BLaER1 treated with 17β-estradiol and CSF1 and Interleukin-3, amounts not matched to agents 10 nM and 100 nM (cell line): ENCODE measurements around the gene SLAMF9.

Experiments
- H3K27ac ChIP-seq, 11 experiments: shearing (Covaris generic); formaldehyde crosslinking; 2 replicates each; pipeline ENCODE4 v1.8.1; 2022
- H3K27me3 ChIP-seq, 11 experiments: shearing (Covaris generic); formaldehyde crosslinking; 2 replicates each; pipeline ENCODE4 v1.8.1; 2022
- H3K36me3 ChIP-seq, 11 experiments: shearing (Covaris generic); formaldehyde crosslinking; 2 replicates each; pipeline ENCODE4 v1.8.1; 2022
- H3K4me1 ChIP-seq, 10 experiments: shearing (Covaris generic); formaldehyde crosslinking; 2 replicates each; pipeline ENCODE4 v1.8.1; 2022
- H3K4me2 ChIP-seq, 11 experiments: shearing (Covaris generic); formaldehyde crosslinking; 2 replicates each; pipeline ENCODE4 v1.8.1; 2022
- H3K4me3 ChIP-seq, 10 experiments: shearing (Covaris generic); formaldehyde crosslinking; 2 replicates each; pipeline ENCODE4 v1.8.1; 2022
- H3K9ac ChIP-seq, 11 experiments: shearing (Covaris generic); formaldehyde crosslinking; 2 replicates each; pipeline ENCODE4 v1.8.1; 2022
- H3K9me3 ChIP-seq, 11 experiments: shearing (Covaris generic); formaldehyde crosslinking; replicated peaks in 1 of 11; 2 replicates each; pipeline ENCODE4 v1.8.1; 2022
- H4K20me1 ChIP-seq, 11 experiments: shearing (Covaris generic); formaldehyde crosslinking; 2 replicates each; pipeline ENCODE4 v1.8.1; 2022
- Cebpa-rat ChIP-seq, 11 experiments: shearing (Covaris generic); IDR thresholded peaks; 2 replicates each; pipeline ENCODE4 v1.8.1; 2022

The SLAMF9 gene

DNA sequence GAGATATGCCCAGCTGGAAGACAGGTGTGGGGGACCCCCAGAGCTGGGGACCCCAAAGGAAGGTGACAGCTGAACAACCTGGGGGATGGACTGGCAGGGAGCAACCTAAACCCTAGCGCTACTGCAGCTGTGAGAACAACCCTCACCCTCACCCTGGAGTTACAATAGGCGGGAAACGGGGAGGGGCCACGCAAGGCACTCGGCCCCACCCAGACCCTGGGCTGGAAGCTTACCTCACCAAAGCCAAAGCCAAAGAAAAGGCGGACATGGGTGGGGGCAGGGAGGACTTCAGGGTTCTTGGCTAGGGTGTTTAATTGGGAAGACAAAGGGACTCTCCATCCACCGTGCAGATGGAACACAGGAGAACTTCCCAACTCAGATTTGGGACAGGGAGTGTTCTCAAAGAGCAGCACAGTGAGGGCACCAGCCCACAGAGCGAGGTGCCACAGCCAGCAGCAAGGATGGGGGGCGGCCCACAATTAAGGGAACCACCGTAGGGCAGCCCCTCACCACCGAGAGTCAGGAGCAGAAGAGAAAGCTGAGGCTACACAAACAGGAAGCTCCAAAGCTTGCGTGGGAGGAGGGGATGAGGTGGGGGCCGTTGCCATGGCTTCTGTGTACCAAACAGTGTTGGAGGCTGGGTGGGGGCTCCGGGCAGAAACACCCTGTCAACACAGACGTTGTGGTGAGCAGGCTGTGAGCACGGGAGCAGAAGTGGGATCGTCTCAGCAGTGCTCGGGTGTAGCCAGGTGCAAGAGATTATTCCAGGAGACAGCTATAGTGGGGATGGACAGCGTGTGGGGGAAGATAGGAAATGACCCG lies 30.6 kb downstream of the SLAMF9 start:
- peaks cover 47 to 67% (median 61%) of the 10 kb centered on the region in 11 experiments for H4K20me1 ChIP-seq
- no peaks in the 10 kb centered on the region for H3K9me3 ChIP-seq
- H3K36me3 ChIP-seq: peaks cover 23 to 48% (median 40%) of the 10 kb centered on the region in 11 experiments
- peak overlapping the region; percentile 89 to 99 (median 97) for H3K9ac ChIP-seq
- H3K4me2 ChIP-seq: peak overlapping the region; percentile 83 to 99 (median 97)
- peak overlapping the region; percentile 90 to 99 (median 97) for H3K27ac ChIP-seq
- TF ChIP-seq Cebpa-rat (IDR thresholded peaks at IDR 0.05): no peak
- peak overlapping the region; percentile 83 to 100 (median 94) for H3K4me3 ChIP-seq
- no peaks in the 10 kb centered on the region for H3K27me3 ChIP-seq
- H3K4me1 ChIP-seq: peaks cover 59 to 68% (median 64%) of the 10 kb centered on the region in 10 experiments

DNA sequence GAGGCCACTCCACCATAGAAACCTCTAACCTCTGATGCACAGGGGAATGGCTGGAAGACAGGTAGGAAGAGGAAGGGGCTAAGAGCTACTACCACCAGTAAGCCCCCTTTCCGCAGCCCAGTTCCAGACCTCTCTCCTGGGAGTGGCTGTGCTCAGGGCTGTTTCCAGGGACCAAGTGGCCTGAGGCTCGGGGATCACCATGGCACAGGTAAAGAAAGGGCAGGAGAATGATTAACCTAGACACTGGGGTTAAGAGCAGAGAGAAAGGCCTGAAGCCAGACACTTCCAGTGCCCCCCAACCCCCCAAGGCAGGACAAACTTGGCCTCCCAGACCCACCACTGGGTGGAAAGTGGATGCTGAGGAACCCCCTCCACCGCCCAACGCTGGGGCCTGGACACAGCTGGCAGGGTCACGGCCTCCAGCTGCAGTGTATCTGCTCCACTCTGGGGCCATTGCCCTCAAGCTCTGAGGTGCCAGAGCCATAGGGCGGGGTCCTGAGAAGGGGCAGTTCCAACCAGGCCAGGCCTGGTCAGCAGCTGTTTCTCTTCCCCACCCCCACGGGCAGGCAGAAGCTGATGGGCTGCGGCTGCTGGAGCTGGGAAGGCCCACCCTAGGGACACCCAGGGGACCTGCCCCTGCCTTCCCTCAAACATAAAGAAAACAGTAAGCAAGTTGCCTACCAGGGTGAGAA lies 31.4 kb downstream of the SLAMF9 start:
- H4K20me1 ChIP-seq: peaks cover 50 to 75% (median 68%) of the 10 kb centered on the region in 11 experiments
- H3K27ac ChIP-seq: peak overlapping the region; percentile 90 to 99 (median 97)
- H3K4me1 ChIP-seq: peaks cover 63 to 76% (median 72%) of the 10 kb centered on the region in 10 experiments
- H3K9me3 ChIP-seq: no peaks in the 10 kb centered on the region
- H3K27me3 ChIP-seq: no peaks in the 10 kb centered on the region
- no peak for TF ChIP-seq Cebpa-rat (IDR thresholded peaks at IDR 0.05)
- H3K4me3 ChIP-seq: peak overlapping the region; percentile 83 to 100 (median 94)
- peak overlapping the region; percentile 89 to 99 (median 97) for H3K9ac ChIP-seq
- peaks cover 29 to 54% (median 43%) of the 10 kb centered on the region in 11 experiments for H3K36me3 ChIP-seq
- peak overlapping the region; percentile 83 to 99 (median 97) for H3K4me2 ChIP-seq

DNA sequence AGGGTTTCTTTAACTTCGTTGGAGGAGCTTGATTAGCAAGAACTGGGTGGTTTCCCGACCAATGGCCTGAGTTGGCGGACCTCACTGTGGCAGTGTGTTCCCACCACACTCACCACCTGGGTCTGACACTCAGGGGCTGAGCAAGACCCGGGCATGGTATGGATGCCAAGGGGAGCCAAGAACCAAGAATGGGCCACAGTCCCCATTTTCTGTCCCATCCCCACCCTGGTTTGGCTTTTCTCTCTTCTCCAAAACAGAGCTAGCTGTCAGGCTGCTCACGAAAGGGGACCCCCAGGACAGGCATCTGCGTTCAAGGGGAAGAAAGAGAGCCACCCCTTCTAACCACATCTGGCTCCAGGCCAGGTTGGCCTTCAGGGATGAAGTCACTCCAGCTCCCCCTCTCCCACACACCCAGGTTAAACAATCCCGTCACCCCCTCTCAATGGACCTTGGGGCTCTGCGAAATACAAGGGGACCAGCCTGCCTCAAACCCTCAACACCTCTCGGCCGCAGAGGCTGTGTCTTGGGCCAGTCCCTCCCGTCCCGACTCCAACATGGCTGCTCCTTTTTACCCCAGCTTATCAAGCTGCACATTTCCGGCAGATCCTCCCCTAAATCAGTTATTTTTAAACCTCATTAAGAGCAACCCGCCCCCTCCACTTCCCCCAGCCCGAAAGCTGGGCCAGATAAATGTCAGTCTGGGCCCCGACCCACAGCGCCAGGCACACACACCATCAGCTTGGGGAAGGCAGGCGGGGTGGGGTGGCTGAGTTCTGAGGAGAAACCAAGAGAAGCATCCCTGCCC lies 32.1 kb downstream of the SLAMF9 start:
- H3K27ac ChIP-seq: peak overlapping the region; percentile 90 to 99 (median 97); a peak in 20 of 22 replicates
- H3K36me3 ChIP-seq: peaks cover 36 to 62% (median 46%) of the 10 kb centered on the region in 11 experiments
- peak overlapping the region; percentile 83 to 99 (median 97) for H3K4me2 ChIP-seq
- H4K20me1 ChIP-seq: peaks cover 50 to 79% (median 71%) of the 10 kb centered on the region in 11 experiments
- no peaks in the 10 kb centered on the region for H3K9me3 ChIP-seq
- H3K9ac ChIP-seq: peak overlapping the region; percentile 89 to 99 (median 97); a peak in 21 of 22 replicates
- H3K27me3 ChIP-seq: no peaks in the 10 kb centered on the region
- peak overlapping the region; percentile 83 to 100 (median 94); a peak in 16 of 20 replicates for H3K4me3 ChIP-seq
- peaks cover 63 to 81% (median 76%) of the 10 kb centered on the region in 10 experiments for H3K4me1 ChIP-seq
- TF ChIP-seq Cebpa-rat (IDR thresholded peaks at IDR 0.05): no peak

DNA sequence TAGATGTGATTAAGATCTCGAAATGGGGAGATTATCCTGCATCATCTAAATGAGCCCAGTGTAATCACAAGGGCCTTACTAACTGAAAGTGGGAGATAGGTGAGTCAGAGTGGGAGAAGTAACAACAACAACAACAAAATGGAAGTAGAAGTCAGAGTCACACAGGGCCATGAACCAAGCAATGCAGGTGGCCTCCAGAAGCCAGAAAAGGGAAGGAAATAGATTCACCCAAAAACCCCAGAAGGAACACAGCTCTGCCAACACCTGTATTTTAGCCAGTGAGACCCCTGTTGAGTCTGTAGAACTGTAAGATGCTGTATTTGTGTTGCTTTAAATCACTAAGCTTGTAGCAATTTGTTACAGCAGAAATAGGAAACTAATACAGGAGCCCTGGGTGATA lies 32.8 kb downstream of the SLAMF9 start:
- peak overlapping the region in 4 of 10 experiments; percentile 87 to 100 (median 96); a peak in 6 of 20 replicates for H3K4me3 ChIP-seq
- H3K36me3 ChIP-seq: peaks cover 42 to 68% (median 53%) of the 10 kb centered on the region in 11 experiments
- no peaks in the 10 kb centered on the region for H3K9me3 ChIP-seq
- no peaks in the 10 kb centered on the region for H3K27me3 ChIP-seq
- H3K27ac ChIP-seq: peak overlapping the region in 10 of 11 experiments; percentile 90 to 99 (median 97); a peak in 19 of 22 replicates
- peaks cover 61 to 85% (median 76%) of the 10 kb centered on the region in 10 experiments for H3K4me1 ChIP-seq
- peak overlapping the region in 10 of 11 experiments; percentile 89 to 99 (median 96); a peak in 12 of 22 replicates for H3K9ac ChIP-seq
- peaks cover 51 to 84% (median 72%) of the 10 kb centered on the region in 11 experiments for H4K20me1 ChIP-seq
- TF ChIP-seq Cebpa-rat (IDR thresholded peaks at IDR 0.05): no peak
- H3K4me2 ChIP-seq: peak overlapping the region; percentile 83 to 99 (median 97)

DNA sequence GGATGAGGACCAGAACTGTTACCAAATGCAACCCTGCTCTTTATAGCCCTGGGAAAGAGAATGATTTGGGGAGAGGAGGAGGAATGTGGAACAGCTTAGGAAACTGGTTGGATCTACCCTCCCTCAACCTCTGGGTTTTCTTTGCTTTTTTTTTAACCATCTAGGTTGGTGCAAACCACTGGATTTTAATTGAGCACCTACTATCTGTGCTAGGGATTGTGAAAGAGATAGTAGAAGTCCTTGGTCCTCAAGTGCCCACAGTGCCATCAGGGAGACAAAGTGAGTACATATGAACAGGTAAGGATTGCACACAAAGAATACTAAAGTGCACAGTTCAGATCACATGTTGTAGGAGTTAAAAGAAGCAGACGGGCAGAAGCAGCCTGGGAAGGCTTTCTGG lies 33.4 kb downstream of the SLAMF9 start:
- H3K36me3 ChIP-seq: peaks cover 44 to 74% (median 54%) of the 10 kb centered on the region in 11 experiments
- TF ChIP-seq Cebpa-rat (IDR thresholded peaks at IDR 0.05): no peak
- no peaks in the 10 kb centered on the region for H3K27me3 ChIP-seq
- peaks cover 51 to 89% (median 74%) of the 10 kb centered on the region in 11 experiments for H4K20me1 ChIP-seq
- peaks cover 55 to 80% (median 70%) of the 10 kb centered on the region in 10 experiments for H3K4me1 ChIP-seq
- H3K4me2 ChIP-seq: peak overlapping the region; percentile 83 to 99 (median 97); a peak in 19 of 22 replicates
- H3K9me3 ChIP-seq: no peaks in the 10 kb centered on the region
- peak overlapping the region in 7 of 11 experiments; percentile 90 to 99 (median 97); a peak in 13 of 22 replicates for H3K27ac ChIP-seq
- no peak overlapping the region for H3K4me3 ChIP-seq
- H3K9ac ChIP-seq: no peak overlapping the region; a peak in 1 of 22 replicates

DNA sequence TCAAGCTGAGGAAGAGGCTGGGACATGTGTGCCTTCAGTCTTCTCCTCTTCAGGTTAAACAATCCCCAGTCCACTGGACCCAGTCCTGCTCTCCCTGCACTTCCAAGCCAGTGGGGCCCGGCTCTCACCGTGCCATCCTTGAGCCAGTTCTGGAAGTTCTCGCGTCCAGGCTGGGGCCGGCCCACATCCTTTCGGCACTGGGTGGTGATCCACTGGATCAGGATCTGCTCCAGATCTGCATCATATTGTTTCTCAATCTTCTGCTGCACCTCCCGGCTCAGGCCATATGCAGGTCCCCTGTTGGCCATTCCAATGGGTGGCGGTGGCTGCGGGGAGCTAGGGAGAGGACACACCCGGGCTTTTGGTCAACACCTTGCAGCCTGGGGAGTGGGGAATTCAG lies 33.8 kb downstream of the SLAMF9 start:
- Histone ChIP-seq H3K4me3 (no peak overlapping the region), H3K36me3 (peaks cover 44 to 79% (median 56%) of the 10 kb centered on the region in 11 experiments), H4K20me1 (peaks cover 51 to 93% (median 74%) of the 10 kb centered on the region in 11 experiments), H3K27me3 (no peaks in the 10 kb centered on the region), H3K9ac (peak overlapping the region in 1 of 11 experiments; percentile 18; a peak in 1 of 22 replicates), H3K9me3 (no peaks in the 10 kb centered on the region), H3K27ac (peak overlapping the region in 5 of 11 experiments; percentile 15 to 99 (median 96); a peak in 8 of 22 replicates), H3K4me2 (peak overlapping the region in 10 of 11 experiments; percentile 9 to 99 (median 93); a peak in 16 of 22 replicates), H3K4me1 (peaks cover 54 to 79% (median 69%) of the 10 kb centered on the region in 10 experiments)
- no peak for TF ChIP-seq Cebpa-rat (IDR thresholded peaks at IDR 0.05)

DNA sequence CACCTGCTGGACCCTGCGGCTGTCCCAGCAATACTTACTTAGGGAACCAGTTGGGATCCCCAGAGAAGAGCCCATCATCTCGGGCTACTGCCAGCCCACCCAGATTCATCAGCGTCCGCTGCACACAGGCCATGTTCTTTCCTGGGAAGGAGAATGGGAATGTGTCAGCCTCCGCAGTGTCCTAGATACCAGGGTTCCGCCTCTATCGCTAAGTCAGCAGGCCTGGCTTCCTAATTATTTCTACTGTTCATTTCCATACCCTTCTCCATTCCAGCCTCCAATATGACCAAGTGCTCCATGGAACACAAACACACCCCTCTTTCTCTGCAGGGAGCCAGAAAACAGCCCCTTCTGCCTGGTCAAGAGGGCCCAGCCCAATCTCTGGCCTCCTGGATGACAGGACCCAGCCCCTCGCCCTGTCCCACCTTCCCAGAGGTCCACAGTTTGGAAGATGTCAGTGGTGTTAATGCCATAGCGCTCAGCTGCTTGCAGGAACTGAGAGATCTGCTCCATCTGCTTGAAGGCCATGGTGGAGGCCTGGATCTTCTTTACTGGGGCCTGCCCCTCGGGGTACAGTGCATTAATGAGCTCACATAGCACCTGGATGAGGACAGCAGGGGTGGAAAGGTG lies 34.7 kb downstream of the SLAMF9 start:
- peak overlapping the region; percentile 9 to 99 (median 87); a peak in 21 of 22 replicates for H3K4me2 ChIP-seq
- H3K27me3 ChIP-seq: no peaks in the 10 kb centered on the region
- no peak overlapping the region for H3K4me3 ChIP-seq
- H3K4me1 ChIP-seq: peaks cover 54 to 79% (median 69%) of the 10 kb centered on the region in 10 experiments
- no peak for TF ChIP-seq Cebpa-rat (IDR thresholded peaks at IDR 0.05)
- H3K9ac ChIP-seq: peak overlapping the region in 4 of 11 experiments; percentile 13 to 35 (median 19); a peak in 2 of 22 replicates
- peaks cover 51 to 90% (median 74%) of the 10 kb centered on the region in 11 experiments for H4K20me1 ChIP-seq
- H3K36me3 ChIP-seq: peaks cover 44 to 79% (median 56%) of the 10 kb centered on the region in 11 experiments
- no peaks in the 10 kb centered on the region for H3K9me3 ChIP-seq
- H3K27ac ChIP-seq: peak overlapping the region in 6 of 11 experiments; percentile 2 to 99 (median 12); a peak in 5 of 22 replicates
